ENCODE measurements around the gene PLCH1. TPM values are rescaled to one million over a fixed set of nuclear protein-coding genes. Genes with fewer than 3 reads are reported as not detected.
A peak's percentile ranks its signal among the peaks of the same experiment; 100 is the strongest.

Gene PLCH1
- total and polyA plus RNA-seq, 9 of the 15 experiments (the other 6 are each of a cell fraction or from before 2014, with no cell fraction given): 0.17 to 0.62 (median 0.40) TPM

- FAIRE-seq: no peak
- ChIA-PET CTCF (ENCODE audit: low intra/inter-chr PET ratio) (interaction anchor here (0.9 kb wide), 1 partner anchor 516 kb away, joined by 6 read pairs; the partner anchor contains the start of gene GMPS), POLR2A (no interaction called here)
- Histone ChIP-seq H2AFZ (ENCODE audit: low read depth, low read length) (peak overlapping the region; percentile 22; the same call in 1 of the 2 replicates), H3K36me3 (ENCODE audit: control insufficient read depth, insufficient read depth, low read length) (no peaks in the 10 kb centered on the region), H3K9me1 (ENCODE audit: control insufficient read depth, insufficient read depth, low read length) (no peaks in the 10 kb centered on the region), H3K27me3 (ENCODE audit: control insufficient read depth in 2 of 2, insufficient read depth in 2 of 2, low read length in 2 of 2) (no peaks in the 10 kb centered on the region), H3K9me3 (replicated peaks; ENCODE audit: control insufficient read depth, insufficient read depth, low read depth, low read length) (no peaks in the 10 kb centered on the region), H3K4me2 (ENCODE audit: insufficient read depth, low read length) (no peak overlapping the region), H3K79me2 (ENCODE audit: control insufficient read depth, insufficient read depth, low read length) (no peaks in the 10 kb centered on the region), H3K4me1 (replicated peaks in 1 of 2; ENCODE audit: control insufficient read depth in 2 of 2, insufficient read depth in 2 of 2, low read length in 2 of 2) (no peaks in the 10 kb centered on the region), H3K27ac (ENCODE audit: extremely low read depth, low read depth, low read length) (no peak overlapping the region), H3K9ac (ENCODE audit: insufficient read depth in 1 of 2, low read depth in 2 of 2, low read length in 2 of 2) (no peak overlapping the region; a peak in 1 of 4 replicates), H4K20me1 (replicated peaks; ENCODE audit: control insufficient read depth, insufficient read depth, low read length) (no peaks in the 10 kb centered on the region), H3K4me3 (no peak overlapping the region)
- no peak for ATAC-seq
- no TSS peak for BruUV-seq (replicated peaks)
- no peak for DNase-seq (ENCODE audit: extremely low read depth in 1 of 4, low spot score in 3 of 4)
- in situ Hi-C loops (cut with MboI) (loop anchor here (25.0 kb wide), 1 partner anchor 508 kb away; the partner anchor contains the start of genes GMPS and SLC33A1), intact Hi-C loops (cut with micrococcal nuclease) (loop anchor here (10.0 kb wide), 1 partner anchor 510 kb away; no protein-coding TSS in a partner anchor)
- no peak for TF ChIP-seq TSHZ1 (CRISPR knock-in tag; IDR thresholded peaks at IDR 0.05)
- no peak for TF ChIP-seq LARP7 (IDR thresholded peaks at IDR 0.05)
- no peak for TF ChIP-seq CBFA2T3 (IDR thresholded peaks at IDR 0.05)
- no peak for TF ChIP-seq HDAC1 (IDR thresholded peaks at IDR 0.05)
- TF ChIP-seq KAT2B (IDR thresholded peaks at IDR 0.05; ENCODE audit: low read depth, low read length): no peak
- TF ChIP-seq ETV5 (CRISPR knock-in tag; IDR thresholded peaks at IDR 0.05; ENCODE audit: low read depth): no peak
- TF ChIP-seq ZNF277 (CRISPR knock-in tag; IDR thresholded peaks at IDR 0.05; ENCODE audit: borderline replicate concordance): no peak
- TF ChIP-seq NFIC (IDR thresholded peaks at IDR 0.05): no peak
- TF ChIP-seq GTF2F1 (IDR thresholded peaks at IDR 0.05; ENCODE audit: low read depth, low read length): no peak
- no peak for TF ChIP-seq CREBBP (IDR thresholded peaks at IDR 0.05; ENCODE audit: low read depth, low read length)
- TF ChIP-seq SRSF3 (IDR thresholded peaks at IDR 0.05; ENCODE audit: insufficient read depth, low read length): no peak
These were observed 390.2 kb downstream of the PLCH1 start for GRCh38 chr3:155354658-155355057.

Data from K562 (cell line).